Epithelial cell of alveolus of lung (primary cell): ENCODE measurements around the gene DNAJC30. TPM values are rescaled to one million over a fixed set of nuclear protein-coding genes. Genes with fewer than 3 reads are reported as not detected.

ENCODE experiments used
- total RNA-seq: library from RNA; depleted of rRNA; stranded (reverse); fragments of >200 nt; gene quantifications from 2 replicates; pipeline ENCODE4 v1.2.1, GENCODE V29; 2015

DNAJC30 gene
- 6.3 and 7.6 TPM in 2 replicates for total RNA-seq

DNA sequence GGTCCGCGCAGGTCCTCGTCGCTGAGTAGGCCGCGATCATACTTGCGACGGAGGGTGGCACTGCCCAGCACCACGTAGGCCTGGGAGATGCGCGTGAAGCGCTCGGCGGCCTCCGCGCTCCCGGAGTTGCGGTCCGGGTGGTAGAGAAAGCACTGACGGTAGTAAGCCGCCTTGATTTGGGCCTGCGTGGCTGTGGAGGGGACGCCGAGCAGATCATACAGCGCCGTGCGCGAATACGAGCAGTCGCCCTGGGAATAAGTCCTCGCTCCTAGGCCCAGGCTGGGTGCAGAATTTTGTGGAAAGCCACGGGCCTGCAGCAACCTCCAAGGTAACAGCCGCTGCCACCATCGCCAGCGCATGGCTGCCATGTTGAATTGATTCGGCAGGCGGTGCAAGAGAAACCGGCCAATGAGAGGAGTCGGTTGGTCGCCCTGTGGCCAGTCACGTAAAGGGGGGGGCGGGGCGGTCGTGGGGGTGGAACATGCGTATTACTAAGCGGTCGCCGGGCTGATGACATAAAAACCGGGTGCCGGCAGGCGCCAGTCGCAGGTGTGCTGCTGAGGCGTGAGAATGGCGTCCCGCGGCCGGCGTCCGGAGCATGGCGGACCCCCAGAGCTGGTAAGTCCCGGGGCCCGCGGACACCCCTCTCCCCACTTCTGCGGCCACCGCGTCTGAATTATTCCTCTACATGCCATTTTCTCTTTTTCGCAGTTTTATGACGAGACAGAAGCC is at the start of gene DNAJC30, which contains the start of gene BUD23:
Gene DNAJC30, minus strand, starts transcription at position 398 of the 732 bp plus-strand sequence. Its CDS starts 30 bp downstream, at position 368.
Gene BUD23, plus strand, starts transcription at position 542 of the 732 bp plus-strand sequence. Its CDS starts 29 bp downstream, at position 571.

DNA sequence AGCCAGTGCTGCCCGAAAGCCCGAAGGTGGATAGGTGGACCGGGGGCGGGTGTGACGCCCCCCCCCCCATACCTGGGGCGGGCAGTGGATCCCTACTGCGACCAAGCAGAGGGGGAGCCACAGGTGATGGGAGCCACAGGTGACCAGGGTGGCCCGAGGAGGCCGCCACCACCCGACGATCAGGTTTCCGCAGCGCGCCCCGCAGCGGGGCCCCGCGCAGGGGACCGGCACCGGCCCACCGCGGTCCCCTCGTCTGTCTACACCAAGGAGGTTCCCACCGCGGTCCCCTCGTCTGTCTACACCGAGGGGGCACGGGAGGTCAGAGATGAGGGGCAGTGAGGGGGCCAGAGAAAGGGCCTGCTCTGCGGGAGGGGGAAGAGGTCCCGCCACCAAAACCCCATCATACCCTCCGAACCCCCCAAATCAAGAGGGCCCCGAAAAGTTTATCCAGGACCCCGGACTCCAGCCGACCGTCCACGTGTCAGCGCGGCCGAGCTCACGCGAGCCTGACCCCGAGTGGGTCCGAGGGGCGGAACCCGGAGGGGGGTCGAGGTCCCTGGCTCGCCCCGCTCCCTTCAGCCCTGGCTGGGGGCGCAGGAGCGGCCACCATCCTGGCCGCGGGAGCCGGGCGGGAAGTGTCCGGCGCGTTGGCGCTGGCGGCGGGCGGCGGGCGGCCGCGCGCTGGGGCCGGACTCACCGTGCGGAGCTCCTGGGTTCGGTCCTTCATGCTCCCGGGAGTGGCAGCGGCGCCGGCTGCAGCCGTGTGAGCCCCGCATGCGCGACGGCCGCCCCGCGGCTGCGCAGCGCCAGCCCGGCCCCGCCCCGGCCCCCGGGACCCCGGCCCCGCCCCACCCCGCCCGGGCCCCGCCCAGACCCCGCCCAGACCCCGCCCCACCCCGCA is 35.9 kb upstream of the DNAJC30 start, which contains the start of gene STX1A:
Gene STX1A, minus strand, starts transcription at position 765 of the 901 bp plus-strand sequence. Its CDS starts 38 bp downstream, at position 727.

DNA sequence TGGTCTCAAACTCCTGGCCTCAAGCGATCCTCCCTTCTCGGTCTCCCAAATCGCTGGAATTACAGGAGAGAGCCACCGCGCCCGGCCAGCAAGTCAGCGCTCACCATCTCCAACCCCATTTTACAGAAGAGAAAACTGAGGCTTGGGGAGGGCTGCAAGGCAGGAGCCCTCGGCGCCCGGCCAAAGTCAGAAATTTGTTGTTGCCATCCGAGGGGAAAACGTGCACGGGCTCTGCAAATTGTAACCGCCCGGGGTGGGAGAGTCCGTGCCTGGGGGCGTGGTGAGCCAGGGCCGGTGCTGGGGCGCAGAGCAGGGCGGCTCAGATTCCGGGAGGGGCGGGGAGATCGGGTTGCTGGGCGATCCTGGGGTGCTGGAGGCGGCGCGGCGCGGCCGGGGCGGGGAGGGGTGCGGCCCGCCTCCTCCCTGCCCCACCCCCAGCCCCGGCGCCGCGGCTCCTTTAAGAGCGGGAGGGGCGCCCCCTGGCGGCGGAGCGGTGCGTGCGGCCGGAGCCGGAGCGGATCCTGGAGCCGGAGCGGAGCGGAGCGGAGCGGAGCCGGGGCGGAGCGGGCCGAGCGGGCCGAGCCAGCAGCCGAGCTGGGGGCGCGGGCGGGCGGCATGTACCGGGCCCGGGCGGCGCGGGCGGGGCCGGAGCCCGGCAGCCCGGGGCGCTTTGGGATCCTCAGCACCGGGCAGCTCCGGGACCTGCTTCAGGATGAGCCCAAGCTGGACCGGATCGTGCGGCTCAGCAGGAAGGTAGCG is 15.7 kb downstream of the DNAJC30 start, which contains the start of gene VPS37D:
Gene VPS37D, plus strand, starts transcription at position 488 of the 759 bp plus-strand sequence. Its CDS starts 128 bp downstream, at position 616.

Other genes with a start within 250 kb of the DNAJC30 start
- 0.91 and 3.0 TPM in 2 replicates for gene FZD9, start 249.7 kb downstream of the DNAJC30 start, total RNA-seq
- 39.4 and 42.8 TPM in 2 replicates for gene BAZ1B, start 161.2 kb downstream of the DNAJC30 start, total RNA-seq
- gene BCL7B, start 125.8 kb downstream of the DNAJC30 start, total RNA-seq: 42.0 and 45.7 TPM in 2 replicates
- gene TBL2, start 104.9 kb downstream of the DNAJC30 start, total RNA-seq: 65.8 and 76.7 TPM in 2 replicates
- gene MLXIPL, start 58.9 kb downstream of the DNAJC30 start, total RNA-seq: 2.3 TPM in 1 of 2 replicates, not detected in the other
- gene VPS37D, start 15.6 kb downstream of the DNAJC30 start, total RNA-seq: 5.4 and 5.8 TPM in 2 replicates
- gene BUD23, start 144 bp upstream of the DNAJC30 start, total RNA-seq: 46.1 and 73.8 TPM in 2 replicates
- gene STX1A, start 36.2 kb upstream of the DNAJC30 start, total RNA-seq: 2.5 and 9.3 TPM in 2 replicates
- 9.3 and 19.0 TPM in 2 replicates for gene ABHD11, start 55.3 kb upstream of the DNAJC30 start, total RNA-seq
- not detected in 2 replicates for gene CLDN3, start 86.8 kb upstream of the DNAJC30 start, total RNA-seq
- 3.2 and 5.2 TPM in 2 replicates for gene CLDN4, start 147.5 kb upstream of the DNAJC30 start, total RNA-seq
- 8.1 and 11.4 TPM in 2 replicates for gene METTL27, start 159.1 kb upstream of the DNAJC30 start, total RNA-seq
- gene TMEM270, start 177.7 kb upstream of the DNAJC30 start, total RNA-seq: not detected in 2 replicates